VCaP (cell line): ENCODE measurements around the gene TAPBPL.
"Not testable (repeated sequence)": the region's sequence is repeated elsewhere in the genome, so short reads cannot be mapped to it uniquely, and the experiment has no call there.

ENCODE experiments used
- H3K27ac ChIP-seq: fragments of 450-650 bp; 2 replicates; pipeline ENCODE4 v1.5.1; 2017
- TF ChIP-seq, protein P1 (sequence below): fragments of 450-650 bp; conservative IDR thresholded peaks from 2 replicates; pipeline ENCODE4 v1.5.1; 2017; ENCODE audit warnings: mild to moderate bottlenecking, moderate library complexity

TAPBPL gene

DNA sequence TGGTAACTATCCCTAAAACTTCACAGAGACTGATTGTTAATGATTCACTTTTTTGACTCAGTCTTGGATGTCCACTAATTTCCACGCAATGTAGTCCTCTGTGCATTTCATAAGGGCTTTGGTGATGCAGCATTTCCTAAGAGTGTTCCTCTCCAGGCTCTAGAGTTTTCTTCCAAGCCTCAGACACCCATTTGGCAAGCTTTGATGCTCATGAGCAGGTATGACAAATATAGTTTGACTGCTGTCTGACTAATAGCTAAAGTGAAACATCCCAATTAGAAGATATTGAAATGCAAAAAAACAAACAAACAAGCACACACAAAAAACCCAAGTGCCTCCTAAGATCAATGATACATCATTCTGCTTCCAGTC is 20.1 kb downstream of the TAPBPL start:
- TF ChIP-seq, protein P1, sequence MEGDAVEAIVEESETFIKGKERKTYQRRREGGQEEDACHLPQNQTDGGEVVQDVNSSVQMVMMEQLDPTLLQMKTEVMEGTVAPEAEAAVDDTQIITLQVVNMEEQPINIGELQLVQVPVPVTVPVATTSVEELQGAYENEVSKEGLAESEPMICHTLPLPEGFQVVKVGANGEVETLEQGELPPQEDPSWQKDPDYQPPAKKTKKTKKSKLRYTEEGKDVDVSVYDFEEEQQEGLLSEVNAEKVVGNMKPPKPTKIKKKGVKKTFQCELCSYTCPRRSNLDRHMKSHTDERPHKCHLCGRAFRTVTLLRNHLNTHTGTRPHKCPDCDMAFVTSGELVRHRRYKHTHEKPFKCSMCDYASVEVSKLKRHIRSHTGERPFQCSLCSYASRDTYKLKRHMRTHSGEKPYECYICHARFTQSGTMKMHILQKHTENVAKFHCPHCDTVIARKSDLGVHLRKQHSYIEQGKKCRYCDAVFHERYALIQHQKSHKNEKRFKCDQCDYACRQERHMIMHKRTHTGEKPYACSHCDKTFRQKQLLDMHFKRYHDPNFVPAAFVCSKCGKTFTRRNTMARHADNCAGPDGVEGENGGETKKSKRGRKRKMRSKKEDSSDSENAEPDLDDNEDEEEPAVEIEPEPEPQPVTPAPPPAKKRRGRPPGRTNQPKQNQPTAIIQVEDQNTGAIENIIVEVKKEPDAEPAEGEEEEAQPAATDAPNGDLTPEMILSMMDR = no peak
- no peak overlapping the region for H3K27ac ChIP-seq

DNA sequence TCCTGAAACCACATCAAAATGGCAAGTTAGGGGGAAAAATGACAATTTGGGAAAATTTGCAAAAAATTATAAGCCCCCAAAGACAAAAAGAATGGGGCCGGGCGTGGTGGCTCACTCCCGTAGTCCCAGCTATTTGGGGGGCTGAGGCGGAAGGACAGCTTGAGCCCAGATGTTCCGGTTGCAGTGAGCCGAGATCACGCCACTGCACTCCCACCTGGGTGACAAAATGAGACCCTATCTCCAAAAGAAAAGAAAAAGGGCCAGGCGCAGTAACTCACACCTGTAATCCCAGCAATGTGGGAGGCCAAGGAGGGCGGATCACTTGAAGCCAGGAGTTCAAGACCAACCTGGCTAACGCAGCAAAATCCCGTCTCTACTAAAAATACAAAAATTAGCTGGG is 20.6 kb downstream of the TAPBPL start:
- TF ChIP-seq, protein P1 = no peak
- H3K27ac ChIP-seq = no peak overlapping the region

DNA sequence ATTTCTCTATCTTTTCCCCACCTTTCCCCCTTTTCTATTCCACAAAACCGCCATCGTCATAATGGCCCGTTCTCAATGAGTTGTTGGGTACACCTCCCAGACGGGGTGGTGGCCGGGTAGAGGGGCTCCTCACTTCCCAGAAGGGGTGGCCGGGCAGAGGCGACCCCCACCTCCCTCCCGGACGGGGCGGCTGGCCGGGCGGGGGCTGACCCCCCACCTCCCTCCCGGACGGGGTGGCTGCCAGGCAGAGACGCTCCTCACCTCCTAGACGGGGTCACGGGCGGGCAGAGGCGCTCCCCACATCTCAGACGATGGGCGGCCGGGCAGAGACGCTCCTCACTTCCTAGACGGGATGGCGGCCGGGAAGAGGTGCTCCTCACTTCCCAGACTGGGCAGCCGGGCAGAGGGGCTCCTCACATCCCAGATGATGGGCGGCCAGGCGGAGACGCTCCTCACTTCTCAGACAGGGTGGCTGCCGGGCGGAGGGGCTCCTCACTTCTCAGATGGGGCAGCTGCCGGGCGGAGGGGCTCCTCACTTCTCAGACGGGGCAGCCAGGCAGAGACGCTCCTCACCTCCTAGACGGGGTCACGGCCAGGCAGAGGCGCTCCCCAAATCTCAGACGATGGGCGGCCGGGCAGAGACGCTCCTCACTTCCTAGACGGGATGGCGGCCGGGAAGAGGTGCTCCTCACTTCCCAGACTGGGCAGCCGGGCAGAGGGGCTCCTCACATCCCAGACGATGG is 23.6 kb downstream of the TAPBPL start:
- not testable (repeated sequence) for H3K27ac ChIP-seq

DNA sequence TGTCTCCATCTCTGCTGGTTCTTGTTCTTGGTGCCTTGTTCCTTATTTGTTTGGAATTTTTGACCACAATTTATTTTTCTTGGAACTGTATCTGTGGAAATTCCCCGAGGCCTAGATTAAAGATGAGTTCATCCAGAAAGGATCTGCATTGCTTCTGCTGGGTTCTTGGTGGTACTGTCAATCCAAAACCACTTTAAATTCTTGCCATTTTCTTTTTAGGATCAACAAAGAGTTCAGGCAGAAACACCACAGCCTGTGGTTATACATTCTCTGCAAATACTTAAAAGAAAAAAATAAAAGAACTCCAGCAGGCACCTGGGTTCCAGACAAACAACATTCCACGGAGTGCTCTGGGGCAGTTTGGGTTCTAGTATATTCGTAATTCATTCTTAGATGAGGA is 24.6 kb downstream of the TAPBPL start:
- H3K27ac ChIP-seq = no peak overlapping the region
- TF ChIP-seq, protein P1 = no peak

DNA sequence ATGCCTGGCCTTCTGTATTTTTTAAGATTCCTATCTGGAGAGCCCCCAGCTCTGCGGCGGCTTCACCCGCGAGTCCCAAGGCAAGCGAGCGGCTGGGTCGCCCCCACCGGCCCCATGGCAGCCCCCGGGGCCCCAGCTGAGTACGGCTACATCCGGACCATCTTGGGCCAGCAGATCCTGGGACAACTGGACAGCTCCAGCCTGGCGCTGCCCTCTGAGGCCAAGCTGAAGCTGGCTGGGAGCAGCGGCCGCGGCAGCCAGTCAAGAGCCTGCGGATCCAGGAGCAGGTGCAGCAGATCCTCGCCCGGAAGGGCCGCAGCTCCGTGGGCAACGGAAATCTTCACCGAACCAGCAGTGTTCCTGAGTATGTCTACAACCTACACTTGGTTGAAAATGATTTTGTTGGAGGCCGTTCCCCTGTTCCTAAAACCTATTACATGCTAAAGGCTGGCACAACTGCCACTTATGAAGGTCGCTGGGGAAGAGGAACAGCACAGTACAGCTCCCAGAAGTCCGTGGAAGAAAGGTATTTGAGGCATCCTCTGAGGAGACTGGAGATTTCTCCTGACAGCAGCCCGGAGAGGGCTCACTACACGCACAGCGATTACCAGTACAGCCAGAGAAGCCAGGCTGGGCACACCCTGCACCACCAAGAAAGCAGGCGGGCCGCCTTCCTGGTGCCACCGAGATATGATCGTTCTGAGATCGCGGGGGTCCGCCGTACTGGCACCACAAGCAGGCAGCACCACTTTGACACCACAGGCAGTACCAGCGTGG is 25.9 kb downstream of the TAPBPL start:
- H3K27ac ChIP-seq = not testable (repeated sequence)

DNA sequence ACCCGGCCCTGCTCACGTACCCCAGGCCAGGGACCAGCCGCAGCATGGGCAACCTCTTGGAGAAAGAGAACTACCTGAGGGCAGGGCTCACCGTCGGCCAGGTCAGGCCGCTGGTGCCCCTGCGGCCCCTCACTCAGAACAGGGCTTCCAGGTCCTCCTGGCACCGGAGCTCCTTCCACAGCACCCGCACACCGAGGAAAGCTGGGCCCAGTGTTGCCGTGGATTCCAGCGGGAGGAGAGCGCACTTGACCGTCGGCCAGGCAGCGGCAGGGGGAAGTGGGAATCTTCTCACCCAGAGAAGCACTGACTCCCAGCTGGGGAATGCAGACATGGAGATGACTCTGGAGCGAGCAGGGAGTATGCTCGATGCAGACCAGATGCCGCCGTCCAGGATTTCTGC is 26.6 kb downstream of the TAPBPL start:
- TF ChIP-seq, protein P1 = no peak
- no peak overlapping the region for H3K27ac ChIP-seq

DNA sequence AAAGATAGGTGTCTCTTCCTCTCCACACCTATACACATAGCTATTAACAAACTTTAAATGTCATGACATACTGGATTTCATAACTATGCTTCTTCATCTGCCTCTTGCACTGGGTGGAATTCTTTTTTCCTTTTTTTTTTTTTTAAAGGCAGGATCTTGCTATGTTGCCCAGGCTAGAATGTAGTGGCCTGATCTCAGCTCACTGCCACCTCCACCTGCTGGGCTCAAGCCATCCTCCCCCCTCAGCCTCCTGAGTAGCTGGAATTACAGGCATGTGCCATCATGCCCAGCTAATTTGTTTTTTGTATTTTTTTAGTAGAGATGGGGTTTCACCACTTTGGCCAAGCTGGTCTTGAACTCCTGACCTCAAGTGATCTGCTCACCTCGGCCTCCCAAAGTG is 36.4 kb downstream of the TAPBPL start:
- TF ChIP-seq, protein P1 = no peak
- no peak overlapping the region for H3K27ac ChIP-seq

DNA sequence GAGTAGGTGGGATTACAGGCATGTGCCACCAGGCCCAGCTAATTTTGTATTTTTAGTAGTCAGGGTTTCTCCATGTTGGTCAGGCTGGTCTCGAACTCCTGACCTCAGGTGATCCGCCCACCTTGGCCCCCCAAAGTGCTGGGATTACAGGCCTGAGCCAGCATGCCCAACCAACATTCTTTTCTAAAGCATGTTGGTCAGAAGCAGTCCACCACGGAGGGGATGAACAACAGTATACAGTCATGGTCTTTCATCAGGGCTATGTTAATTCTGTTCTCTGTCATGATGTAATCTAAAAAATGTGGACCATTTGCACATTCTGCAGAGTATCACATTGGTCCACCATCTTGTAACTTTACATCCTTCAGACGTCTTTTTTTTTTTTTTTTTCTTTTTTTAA is 37.6 kb downstream of the TAPBPL start:
- no peak overlapping the region for H3K27ac ChIP-seq
- TF ChIP-seq, protein P1 = no peak

DNA sequence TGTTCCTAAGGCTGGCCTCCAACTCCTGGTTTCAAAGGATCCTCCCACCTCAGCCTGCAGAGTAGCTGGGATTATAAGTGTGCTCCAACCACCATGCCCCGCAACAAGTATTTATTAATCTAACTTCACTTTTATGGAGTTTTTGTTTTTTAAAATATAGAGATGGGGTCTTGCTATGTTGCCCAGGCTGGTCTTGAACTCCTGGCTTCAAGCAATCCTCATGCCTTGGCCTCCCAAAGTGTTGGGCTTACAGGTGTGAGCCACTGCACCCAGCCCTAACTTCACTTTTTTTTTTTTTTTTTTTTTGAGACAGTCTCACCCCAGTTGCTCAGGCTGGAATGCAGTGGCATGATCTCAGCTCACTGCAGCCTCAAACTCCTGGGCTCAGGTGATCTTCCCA is 38.8 kb downstream of the TAPBPL start:
- H3K27ac ChIP-seq = not testable (repeated sequence)
